Stimulated activated CD4-positive, alpha-beta T cell treated with anti-CD3 and anti-CD28 coated beads, Interleukin-1b, Interleukin-23, amount 100 ng/mL, for 24 hours (primary cell): ENCODE results near the gene ANAPC10.

Experiments used
- DNase-seq, 4 experiments: peaks; one replicate each; pipeline ENCODE4 v3.0.0-alpha.2; 2020; ENCODE audit warnings: low read depth in 4 of 4, low spot score in 1 of 4

The ANAPC10 gene

GRCh38 chr4:145075742-145076468 lies 22.1 kb downstream of the ANAPC10 start:
- DNase-seq: no peak

GRCh38 chr4:145071560-145071959 lies 26.4 kb downstream of the ANAPC10 start:
- DNase-seq: no peak

GRCh38 chr4:145069361-145069760 lies 28.6 kb downstream of the ANAPC10 start:
- DNase-seq: no peak

DNA sequence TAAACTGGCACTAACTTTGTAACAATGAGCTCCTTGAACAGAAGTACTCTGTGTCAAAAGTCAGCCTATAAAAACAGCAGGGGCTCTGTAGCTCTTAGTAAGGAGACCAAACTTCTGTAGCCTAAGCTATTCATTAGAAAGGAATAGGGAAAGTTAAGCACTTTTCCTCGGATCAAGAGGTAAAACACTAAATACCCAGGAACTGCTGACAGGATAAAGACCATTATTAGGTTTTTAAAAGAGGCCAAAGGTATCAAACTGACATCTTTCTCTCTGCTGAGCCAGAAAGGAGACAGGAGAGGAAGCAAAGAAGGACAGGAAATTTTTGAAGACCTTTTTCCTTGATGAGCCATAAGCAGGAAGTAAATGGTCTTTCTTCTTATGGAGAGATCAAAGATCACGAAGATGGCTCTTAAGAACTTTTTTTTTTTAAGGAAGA lies 31.9 kb downstream of the ANAPC10 start:
- no peak for DNase-seq

- no peak for DNase-seq
Measured at GRCh38 chr4:145061318-145061920, 36.6 kb downstream of the ANAPC10 start.

DNA sequence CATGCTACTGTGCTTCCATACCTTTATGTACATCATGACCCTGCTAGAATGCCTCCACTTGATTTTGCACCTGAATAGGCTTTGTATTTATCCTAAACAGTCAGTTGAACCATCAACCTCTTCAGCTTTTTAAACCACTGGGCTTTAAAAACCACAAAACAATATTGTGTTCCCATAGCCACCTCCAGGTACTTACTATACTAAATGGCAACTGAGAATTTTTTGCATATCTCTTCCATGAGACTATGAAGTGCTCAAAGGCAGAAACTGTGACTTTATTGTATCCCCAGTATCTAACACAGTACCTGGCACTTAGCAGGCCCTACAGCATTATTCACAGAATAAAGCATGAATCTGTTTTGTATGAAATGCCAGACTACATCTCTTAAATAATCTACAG lies 39.7 kb downstream of the ANAPC10 start:
- no peak for DNase-seq

DNA sequence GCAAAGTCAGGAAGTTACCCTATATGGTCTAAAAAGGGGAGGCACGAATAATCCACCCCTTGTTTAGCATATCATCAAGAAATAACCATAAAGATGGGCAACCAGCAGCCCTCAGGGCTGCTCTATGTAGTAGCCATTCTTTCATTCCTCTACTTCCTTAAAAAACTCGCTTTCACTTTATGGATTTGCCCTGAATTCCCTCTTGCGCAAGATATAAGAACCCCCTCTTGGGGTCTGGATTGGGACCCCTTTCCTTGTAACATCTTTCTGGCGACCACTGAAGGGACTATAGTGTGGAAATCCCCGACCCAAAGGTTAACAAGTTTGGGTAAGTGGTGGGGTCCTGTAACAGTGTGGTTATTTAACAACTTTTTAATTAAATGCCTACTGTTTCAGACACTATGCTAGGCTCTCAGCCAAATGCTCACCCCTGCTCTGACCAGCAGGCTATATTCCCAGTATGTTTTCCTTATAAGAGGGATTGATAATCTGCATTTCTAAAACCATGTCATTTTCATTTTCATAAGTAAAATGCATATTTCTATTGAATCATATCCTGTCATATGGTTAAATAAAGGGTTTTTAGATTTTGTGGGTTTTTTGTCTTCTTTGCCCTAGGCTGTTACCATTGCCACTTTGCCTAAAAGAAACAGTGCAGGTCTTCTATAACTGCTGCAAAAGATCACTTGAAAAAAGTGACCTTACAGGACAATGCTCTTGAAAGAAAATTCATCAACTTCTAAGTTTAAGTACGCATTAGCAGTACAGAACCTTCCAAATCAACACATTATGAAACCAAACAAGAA lies 41.5 kb downstream of the ANAPC10 start:
- DNase-seq: no peak

- DNase-seq: no peak
Measured at GRCh38 chr4:145055533-145056257, 42.3 kb downstream of the ANAPC10 start.

GRCh38 chr4:145049241-145049640 lies 48.8 kb downstream of the ANAPC10 start:
- no peak for DNase-seq

DNA sequence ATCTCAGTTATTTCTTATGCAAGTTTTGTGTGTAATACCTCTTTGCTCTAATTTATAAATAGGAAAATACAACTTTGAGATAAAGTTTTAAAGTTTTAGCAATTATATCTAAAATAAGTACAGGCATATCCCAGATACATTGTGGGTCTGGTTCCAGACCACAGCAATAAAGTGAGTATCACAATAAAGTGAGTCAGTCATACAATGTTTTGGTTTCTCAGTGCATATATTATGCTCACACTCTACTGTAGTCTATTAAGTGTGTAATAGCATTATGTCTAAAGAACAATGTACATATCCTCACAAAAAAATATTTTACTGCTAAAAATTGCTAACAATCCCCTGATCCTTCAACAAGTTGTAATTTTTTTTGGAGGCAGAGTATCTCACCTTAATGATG lies 49.2 kb downstream of the ANAPC10 start:
- DNase-seq: no peak

DNA sequence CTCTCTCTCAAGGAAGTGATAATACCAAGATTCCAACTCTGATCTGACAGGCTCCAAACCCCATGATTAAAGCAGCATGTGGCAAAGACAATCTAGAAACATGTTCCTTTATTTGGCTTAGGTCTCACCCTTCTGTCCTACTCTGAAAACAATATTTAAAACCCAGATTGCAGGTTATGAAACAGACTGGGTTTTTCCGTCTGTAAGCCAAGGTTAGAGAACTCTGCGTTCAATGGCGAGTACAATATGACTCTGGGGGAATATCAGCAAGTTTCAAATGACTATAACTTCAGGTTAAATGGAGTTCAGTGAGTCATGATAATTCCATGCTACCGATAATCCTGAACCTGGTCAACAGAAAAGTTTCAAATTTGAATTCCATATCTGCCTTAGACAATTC lies 50.8 kb downstream of the ANAPC10 start:
- DNase-seq: no peak

DNA sequence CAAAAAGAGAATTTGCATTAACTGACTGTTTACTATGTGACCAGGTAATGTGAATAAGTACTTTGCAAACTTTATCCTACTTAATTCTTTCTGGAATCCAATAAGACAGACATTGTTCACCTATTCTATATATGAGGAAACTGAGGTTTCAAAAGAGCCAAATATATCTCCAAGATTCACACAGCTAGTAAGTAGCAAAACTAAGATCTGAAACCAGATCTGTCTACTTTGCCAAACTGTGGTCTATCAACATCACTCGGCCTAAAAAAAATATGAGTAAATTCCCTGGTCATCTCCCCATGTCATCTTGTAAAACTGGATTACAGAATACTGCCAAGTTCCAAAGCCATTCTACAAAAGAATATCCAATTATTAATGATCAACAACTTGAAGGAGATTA lies 52.8 kb downstream of the ANAPC10 start:
- no peak for DNase-seq

GRCh38 chr4:145044341-145044740 lies 53.7 kb downstream of the ANAPC10 start:
- no peak for DNase-seq

DNA sequence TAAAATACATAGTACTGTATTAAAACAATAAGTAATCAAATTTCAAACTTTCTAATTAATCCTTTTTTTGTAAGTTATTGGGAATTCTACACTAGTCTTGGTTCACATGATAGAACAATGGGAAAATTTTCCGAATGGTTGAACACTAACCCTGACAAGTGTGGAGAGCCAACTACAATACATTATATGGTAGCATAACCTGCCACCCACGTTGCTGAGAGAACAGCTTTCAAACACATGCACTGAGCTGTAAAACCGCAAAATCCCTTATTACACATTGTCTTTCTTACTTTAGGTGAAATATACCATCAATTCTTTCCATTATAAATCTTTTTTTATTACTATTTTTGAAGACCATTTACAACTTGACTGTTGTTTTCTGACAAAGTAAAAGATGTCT lies 54.7 kb downstream of the ANAPC10 start:
- DNase-seq: no peak

DNA sequence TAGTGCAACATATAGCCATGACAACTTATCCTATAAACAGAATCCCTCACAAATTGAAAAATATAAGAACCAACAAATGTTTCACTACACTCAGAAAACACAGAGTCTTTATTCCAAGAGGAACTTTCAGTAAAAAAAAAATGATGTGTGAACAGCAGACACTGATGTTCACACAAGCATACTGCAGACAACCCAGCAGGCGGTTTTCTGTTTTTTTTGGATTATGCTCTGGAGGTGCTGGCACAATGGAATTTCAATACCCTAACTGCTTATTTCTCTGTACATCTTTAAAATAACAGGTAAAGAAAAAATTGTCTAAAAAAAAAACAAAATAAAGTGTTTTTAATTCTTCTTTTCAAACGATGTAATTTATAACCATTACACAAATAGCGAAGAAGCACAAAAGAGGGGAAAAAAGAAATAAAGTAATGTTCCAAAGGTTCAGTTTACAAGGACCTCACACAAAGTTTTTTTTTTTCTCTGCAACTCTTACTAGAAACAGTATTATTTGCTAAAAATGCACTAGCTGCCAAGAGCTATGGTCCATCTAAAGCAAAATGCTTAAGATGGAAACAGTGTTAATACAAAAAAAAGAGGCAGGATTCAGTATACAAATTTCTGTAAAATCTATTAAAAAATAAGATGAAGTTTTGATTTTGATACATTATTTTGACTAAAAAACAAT lies 55.3 kb downstream of the ANAPC10 start:
- no peak for DNase-seq

DNA sequence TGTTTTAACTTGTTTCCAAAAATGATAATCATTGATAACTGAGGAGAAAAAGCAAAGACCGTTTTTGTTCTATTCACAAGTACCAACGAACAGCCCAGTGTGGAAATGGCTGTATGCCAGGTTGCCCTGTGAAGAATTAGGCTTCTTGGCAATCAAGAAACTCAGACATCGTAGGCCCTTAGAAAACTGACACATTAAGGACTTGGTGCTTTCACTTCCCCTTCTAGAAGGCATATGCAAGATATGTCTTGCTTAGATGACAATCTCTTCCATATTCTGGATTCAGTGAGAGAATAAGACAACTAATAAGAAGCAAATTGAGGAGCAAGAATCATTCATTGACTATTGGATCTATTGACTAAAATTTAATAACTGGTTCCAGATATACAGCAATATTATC lies 56.6 kb downstream of the ANAPC10 start:
- DNase-seq: no peak

DNA sequence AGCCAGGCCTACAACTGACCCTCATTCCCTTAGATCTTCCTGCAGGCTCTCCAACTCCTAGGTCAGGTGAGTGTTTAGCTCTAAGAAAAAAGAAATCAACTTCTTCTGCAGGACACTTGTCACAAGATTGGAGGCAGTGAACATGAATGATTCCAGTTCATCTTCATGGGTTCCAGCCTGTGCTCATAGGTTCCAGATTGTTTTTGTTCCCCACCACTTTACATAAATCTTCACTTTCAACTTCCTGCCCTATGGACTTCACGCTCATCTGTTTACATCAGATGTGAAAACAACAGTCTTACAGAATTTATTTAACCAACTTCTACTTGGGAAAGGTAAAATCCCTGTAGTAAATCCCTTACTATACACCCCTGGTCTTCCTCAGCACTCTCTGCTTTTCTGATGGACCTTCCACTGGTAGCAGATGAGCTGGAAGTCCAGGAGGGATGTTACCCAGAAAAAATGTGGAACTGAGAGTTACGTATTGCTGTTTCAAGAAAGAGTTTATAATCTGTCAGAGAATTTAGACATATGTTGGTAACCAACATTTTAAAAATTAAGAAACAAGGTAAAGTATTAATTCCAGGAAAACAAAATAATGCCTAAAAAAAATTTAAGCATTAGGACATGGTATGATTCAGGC lies 62.4 kb downstream of the ANAPC10 start:
- DNase-seq: no peak

- no peak for DNase-seq
Measured at GRCh38 chr4:145034727-145035211, 63.2 kb downstream of the ANAPC10 start.

DNA sequence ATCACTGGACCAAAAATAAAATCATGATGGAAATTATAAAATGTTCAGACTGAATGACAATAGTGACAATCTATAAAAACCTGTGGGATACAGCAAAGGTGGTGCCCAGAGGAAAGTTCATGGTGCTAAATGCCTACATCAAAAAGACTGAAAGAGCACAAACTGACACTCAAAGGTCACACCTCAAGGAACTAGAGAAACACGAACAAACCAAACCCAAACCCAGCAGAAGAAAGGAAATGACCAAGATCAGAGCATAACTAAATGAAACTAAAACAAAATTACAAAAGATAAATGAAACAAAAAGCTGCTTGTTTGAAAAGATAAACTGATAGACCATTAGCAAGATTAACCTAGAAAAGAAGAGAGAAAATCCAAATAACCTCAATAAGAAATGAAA lies 78.7 kb downstream of the ANAPC10 start:
- DNase-seq: no peak

- DNase-seq: no peak
Measured at GRCh38 chr4:145014365-145014764, 83.6 kb downstream of the ANAPC10 start.
